ENCODE results near the gene MCF2L2. TPM values are rescaled to one million over a fixed set of nuclear protein-coding genes. Genes with fewer than 3 reads are reported as not detected.

Gene MCF2L2
- total and polyA plus RNA-seq, 2 donors (not counting 1 experiment from before 2014, with no cell fraction given), result 0.03 to 1.6 TPM

DNA sequence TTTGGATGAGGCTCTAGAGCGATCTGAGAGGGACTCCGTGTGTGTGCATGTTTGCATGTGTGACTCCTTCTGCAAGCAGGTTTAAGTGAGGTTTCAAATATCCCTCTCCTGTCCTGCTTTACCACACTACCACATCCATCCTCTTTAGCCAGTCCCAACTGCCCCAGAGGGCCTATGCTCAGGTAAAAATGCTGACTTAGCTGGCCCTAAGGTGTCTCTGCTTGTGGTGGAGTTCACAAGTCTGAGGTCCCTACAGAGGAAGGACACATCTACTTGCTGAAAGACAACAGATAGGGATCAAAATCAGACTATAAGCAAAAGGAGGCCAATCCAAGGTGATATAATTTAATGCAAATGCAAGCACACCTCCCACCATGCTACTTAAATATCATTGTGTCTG, 88.2 kb downstream of the MCF2L2 start:
- TF ChIP-seq EZH2 (IDR thresholded peaks at IDR 0.05; ENCODE audit: borderline replicate concordance, insufficient read depth, low read depth, low read length, poor library complexity, severe bottlenecking), result no peak
- TF ChIP-seq, protein P1, sequence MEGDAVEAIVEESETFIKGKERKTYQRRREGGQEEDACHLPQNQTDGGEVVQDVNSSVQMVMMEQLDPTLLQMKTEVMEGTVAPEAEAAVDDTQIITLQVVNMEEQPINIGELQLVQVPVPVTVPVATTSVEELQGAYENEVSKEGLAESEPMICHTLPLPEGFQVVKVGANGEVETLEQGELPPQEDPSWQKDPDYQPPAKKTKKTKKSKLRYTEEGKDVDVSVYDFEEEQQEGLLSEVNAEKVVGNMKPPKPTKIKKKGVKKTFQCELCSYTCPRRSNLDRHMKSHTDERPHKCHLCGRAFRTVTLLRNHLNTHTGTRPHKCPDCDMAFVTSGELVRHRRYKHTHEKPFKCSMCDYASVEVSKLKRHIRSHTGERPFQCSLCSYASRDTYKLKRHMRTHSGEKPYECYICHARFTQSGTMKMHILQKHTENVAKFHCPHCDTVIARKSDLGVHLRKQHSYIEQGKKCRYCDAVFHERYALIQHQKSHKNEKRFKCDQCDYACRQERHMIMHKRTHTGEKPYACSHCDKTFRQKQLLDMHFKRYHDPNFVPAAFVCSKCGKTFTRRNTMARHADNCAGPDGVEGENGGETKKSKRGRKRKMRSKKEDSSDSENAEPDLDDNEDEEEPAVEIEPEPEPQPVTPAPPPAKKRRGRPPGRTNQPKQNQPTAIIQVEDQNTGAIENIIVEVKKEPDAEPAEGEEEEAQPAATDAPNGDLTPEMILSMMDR (IDR thresholded peaks at IDR 0.05), result no peak
- H3K9ac ChIP-seq (ENCODE audit: low read length), result no peak overlapping the region
- ChIA-PET CTCF (no interaction called here), POLR2A (no interaction called here)
- no peaks in the 10 kb centered on the region for H4K20me1 ChIP-seq (ENCODE audit: control insufficient read depth, insufficient read depth, low read length, poor library complexity, severe bottlenecking)
- no peaks in the 10 kb centered on the region for H3K36me3 ChIP-seq (replicated peaks in 1 of 2; ENCODE audit: control extremely low read depth in 1 of 2, control insufficient read depth in 1 of 2, extremely low read depth in 1 of 2, insufficient read depth in 2 of 2, low read length in 1 of 2)
- intact Hi-C loops (cut with micrococcal nuclease), result no loop called here
- peaks cover 0 to 1% (median 0%) of the 10 kb centered on the region in 3 donors for H3K9me3 ChIP-seq (ENCODE audit: control extremely low read depth in 1 of 3, control insufficient read depth in 2 of 3, insufficient read depth in 1 of 3, low read length in 2 of 3)
- DNase-seq (no peak), ATAC-seq (ENCODE audit: low read depth) (no peak)
- no peak overlapping the region for H3K4me2 ChIP-seq (replicated peaks; ENCODE audit: low read depth, low read length, poor library complexity, severe bottlenecking)
- Mint-ChIP-seq H3K27ac (no peak overlapping the region), H3K4me3 (no peak overlapping the region), H3K27me3 (peaks cover 14% of the 10 kb centered on the region), H3K4me1 (no peaks in the 10 kb centered on the region), H3K9me3 (ENCODE audit: insufficient read depth) (peaks cover 5% of the 10 kb centered on the region)
- H3K79me2 ChIP-seq (ENCODE audit: control insufficient read depth, insufficient read depth, low read length), result no peaks in the 10 kb centered on the region
- H3K27ac ChIP-seq (ENCODE audit: low read length in 2 of 2), result no peak overlapping the region
- no peak overlapping the region for H2AFZ ChIP-seq (ENCODE audit: insufficient read depth, low read depth, low read length, poor library complexity, severe bottlenecking)
- peaks cover 0 to 3% (median 2%) of the 10 kb centered on the region in 4 experiments for H3K27me3 ChIP-seq (replicated peaks in 1 of 4; ENCODE audit: control extremely low read depth in 1 of 4, control insufficient read depth in 3 of 4, insufficient read depth in 4 of 4, low read length in 3 of 4)
- no peaks in the 10 kb centered on the region for H3K4me1 ChIP-seq (ENCODE audit: control insufficient read depth in 2 of 2, insufficient read depth in 2 of 2, low read length in 2 of 2)
- no peak overlapping the region for H3K4me3 ChIP-seq (ENCODE audit: control extremely low read depth in 1 of 5, extremely low read depth in 1 of 5, insufficient read depth in 1 of 5, low read depth in 2 of 5, low read length in 4 of 5)
- WGBS (ENCODE audit: insufficient coverage), result no CpG with 5 or more reads among the region's 2 CpGs

- intact Hi-C loops (cut with micrococcal nuclease), result no loop called here
- no peak for TF ChIP-seq EZH2 (IDR thresholded peaks at IDR 0.05; ENCODE audit: borderline replicate concordance, insufficient read depth, low read depth, low read length, poor library complexity, severe bottlenecking)
- TF ChIP-seq, protein P1 (IDR thresholded peaks at IDR 0.05), result no peak
- 91% methylated on average over 4 of the region's 8 CpGs for WGBS (ENCODE audit: insufficient coverage)
- H3K27me3 ChIP-seq (replicated peaks in 1 of 4; ENCODE audit: control extremely low read depth in 1 of 4, control insufficient read depth in 3 of 4, insufficient read depth in 4 of 4, low read length in 3 of 4), result peaks cover 0 to 3% (median 2%) of the 10 kb centered on the region in 4 experiments
- no peak overlapping the region for H3K4me2 ChIP-seq (replicated peaks; ENCODE audit: low read depth, low read length, poor library complexity, severe bottlenecking)
- H3K4me1 Mint-ChIP-seq, result no peaks in the 10 kb centered on the region
- ChIA-PET POLR2A (no interaction called here), CTCF (no interaction called here)
- H3K36me3 ChIP-seq (replicated peaks in 1 of 2; ENCODE audit: control extremely low read depth in 1 of 2, control insufficient read depth in 1 of 2, extremely low read depth in 1 of 2, insufficient read depth in 2 of 2, low read length in 1 of 2), result no peaks in the 10 kb centered on the region
- peaks cover 0 to 1% (median 0%) of the 10 kb centered on the region in 3 donors for H3K9me3 ChIP-seq (ENCODE audit: control extremely low read depth in 1 of 3, control insufficient read depth in 2 of 3, insufficient read depth in 1 of 3, low read length in 2 of 3)
- H3K27me3 Mint-ChIP-seq, result peaks cover 8% of the 10 kb centered on the region
- no peak overlapping the region for H3K27ac ChIP-seq (ENCODE audit: low read length in 2 of 2)
- H3K9ac ChIP-seq (ENCODE audit: low read length), result no peak overlapping the region
- no peak overlapping the region for H3K4me3 ChIP-seq (ENCODE audit: control extremely low read depth in 1 of 5, extremely low read depth in 1 of 5, insufficient read depth in 1 of 5, low read depth in 2 of 5, low read length in 4 of 5)
- H2AFZ ChIP-seq (ENCODE audit: insufficient read depth, low read depth, low read length, poor library complexity, severe bottlenecking), result no peak overlapping the region
- no peaks in the 10 kb centered on the region for H3K9me3 Mint-ChIP-seq (ENCODE audit: insufficient read depth)
- ATAC-seq (ENCODE audit: low read depth), result no peak
- no peaks in the 10 kb centered on the region for H3K4me1 ChIP-seq (ENCODE audit: control insufficient read depth in 2 of 2, insufficient read depth in 2 of 2, low read length in 2 of 2)
- no peaks in the 10 kb centered on the region for H3K79me2 ChIP-seq (ENCODE audit: control insufficient read depth, insufficient read depth, low read length)
- H3K27ac Mint-ChIP-seq, result no peak overlapping the region
- no peak overlapping the region for H3K4me3 Mint-ChIP-seq
- no peak for DNase-seq
- no peaks in the 10 kb centered on the region for H4K20me1 ChIP-seq (ENCODE audit: control insufficient read depth, insufficient read depth, low read length, poor library complexity, severe bottlenecking)
Measured at GRCh38 chr3:183339461-183340086, 88.8 kb downstream of the MCF2L2 start.

Measured in B cell (primary cell).